Measurements from ENCODE around the gene PSG1.
"Not testable (repeated sequence)": the region's sequence is repeated elsewhere in the genome, so short reads cannot be mapped to it uniquely, and the experiment has no call there.

The PSG1 gene

GRCh38 chr19:42821306-42821977, 58.1 kb downstream of the PSG1 start:
- DNase-seq (ENCODE audit: low spot score) = not testable (repeated sequence)

DNA sequence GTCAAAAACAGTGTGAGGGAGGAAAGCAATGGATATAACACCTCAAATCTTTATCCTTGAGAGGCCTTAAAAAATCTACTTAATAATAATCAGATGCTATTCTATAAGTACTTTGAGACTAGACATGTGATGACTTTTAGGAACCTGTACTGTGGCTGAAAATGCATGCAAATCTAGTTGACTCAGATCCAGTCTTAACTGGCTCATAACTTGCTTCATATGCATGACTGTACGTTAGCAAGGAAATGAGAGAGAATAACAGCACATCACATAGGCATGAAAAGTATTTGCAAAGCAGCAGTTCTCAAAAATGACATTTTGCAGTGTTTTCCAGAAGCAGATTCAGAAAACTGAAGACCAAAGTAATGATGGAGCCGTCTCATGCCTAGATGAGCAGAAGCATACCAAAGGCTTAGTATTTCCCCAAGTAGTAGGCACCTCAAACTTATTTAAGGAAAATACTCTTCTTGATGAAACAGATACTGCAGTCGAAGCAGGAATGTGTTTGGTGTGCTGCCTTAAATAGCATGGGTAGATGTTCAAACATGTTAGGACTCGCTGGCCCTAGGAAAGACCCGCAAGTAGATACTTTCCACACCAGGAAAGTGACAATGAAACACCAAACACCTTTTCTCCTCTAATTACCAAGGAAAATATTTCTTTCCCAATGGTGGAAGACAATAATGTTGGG, 59.4 kb downstream of the PSG1 start:
- DNase-seq (ENCODE audit: low spot score) = not testable (repeated sequence)

GRCh38 chr19:42816894-42817293, 62.6 kb downstream of the PSG1 start:
- DNase-seq (ENCODE audit: low spot score) = no peak
